Measurements from ENCODE around the gene COL16A1.

DNA sequence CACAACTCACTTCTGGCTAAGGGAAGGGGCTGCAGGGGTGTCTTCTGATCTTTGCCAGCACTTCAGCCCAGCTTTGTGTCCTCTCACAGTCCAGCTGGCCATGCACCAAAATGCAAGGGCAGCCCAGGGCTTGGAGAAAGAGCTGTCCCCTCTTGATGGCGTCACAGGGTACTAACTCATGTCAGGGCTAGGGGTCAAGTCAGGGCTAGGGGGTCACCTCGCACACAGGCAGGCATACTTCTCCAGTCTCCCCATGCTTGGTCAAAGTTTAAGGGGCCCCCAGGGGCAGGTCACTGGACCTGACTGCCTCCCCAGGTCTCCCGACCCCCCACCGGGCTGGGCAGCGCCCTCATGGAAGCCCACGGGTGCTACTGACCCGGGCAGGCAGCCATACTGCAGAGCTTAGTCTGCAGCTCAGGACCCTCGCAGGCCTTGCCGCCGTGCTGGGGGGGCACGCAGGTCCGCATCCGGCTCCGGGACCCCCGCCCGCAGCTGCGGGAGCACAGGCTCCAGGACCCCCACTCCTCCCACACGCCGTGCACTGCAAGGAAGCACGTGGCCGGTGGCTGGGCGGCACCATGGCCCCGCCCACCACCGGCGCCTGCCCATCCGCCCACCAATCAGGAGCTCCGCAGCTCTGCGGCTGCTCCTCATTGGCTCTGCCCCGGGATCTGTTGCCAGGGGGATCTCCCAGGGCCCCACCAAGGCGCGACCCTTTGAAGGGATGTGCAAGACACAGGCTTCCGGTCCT is 38.8 kb upstream of the COL16A1 start:
- TF ChIP-seq EZH2 (IDR thresholded peaks at IDR 0.05; ENCODE audit: borderline replicate concordance) (no peak), EZH2phosphoT487 (IDR thresholded peaks at IDR 0.05; ENCODE audit: low read depth, severe bottlenecking, unreplicated experiment) (no peak)
- TF ChIP-seq, protein P1, sequence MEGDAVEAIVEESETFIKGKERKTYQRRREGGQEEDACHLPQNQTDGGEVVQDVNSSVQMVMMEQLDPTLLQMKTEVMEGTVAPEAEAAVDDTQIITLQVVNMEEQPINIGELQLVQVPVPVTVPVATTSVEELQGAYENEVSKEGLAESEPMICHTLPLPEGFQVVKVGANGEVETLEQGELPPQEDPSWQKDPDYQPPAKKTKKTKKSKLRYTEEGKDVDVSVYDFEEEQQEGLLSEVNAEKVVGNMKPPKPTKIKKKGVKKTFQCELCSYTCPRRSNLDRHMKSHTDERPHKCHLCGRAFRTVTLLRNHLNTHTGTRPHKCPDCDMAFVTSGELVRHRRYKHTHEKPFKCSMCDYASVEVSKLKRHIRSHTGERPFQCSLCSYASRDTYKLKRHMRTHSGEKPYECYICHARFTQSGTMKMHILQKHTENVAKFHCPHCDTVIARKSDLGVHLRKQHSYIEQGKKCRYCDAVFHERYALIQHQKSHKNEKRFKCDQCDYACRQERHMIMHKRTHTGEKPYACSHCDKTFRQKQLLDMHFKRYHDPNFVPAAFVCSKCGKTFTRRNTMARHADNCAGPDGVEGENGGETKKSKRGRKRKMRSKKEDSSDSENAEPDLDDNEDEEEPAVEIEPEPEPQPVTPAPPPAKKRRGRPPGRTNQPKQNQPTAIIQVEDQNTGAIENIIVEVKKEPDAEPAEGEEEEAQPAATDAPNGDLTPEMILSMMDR (IDR thresholded peaks at IDR 0.05; ENCODE audit: poor library complexity) = no peak

Data from hepatocyte (in vitro differentiated cells).